NK-92 (cell line): ENCODE data around the gene CASR.
"Not testable (repeated sequence)": the region's sequence is repeated elsewhere in the genome, so short reads cannot be mapped to it uniquely, and the experiment has no call there.

Source experiments
- DNase-seq: peaks from one replicate; lab custom pipeline; 2025; ENCODE audit not compliant: unreplicated experiment; lab: John Stamatoyannopoulos, UW

Gene CASR

GRCh38 chr3:122183521-122183892 is at the start of gene CASR:
CASR (plus strand) TSS chr3:122183668; CDS start chr3:122254190, 70,522 bp downstream.
- no peak for DNase-seq

GRCh38 chr3:122146466-122146865 is 37.0 kb upstream of the CASR start:
- no peak for DNase-seq

GRCh38 chr3:122148941-122149627 is 34.4 kb upstream of the CASR start:
- DNase-seq = no peak

- DNase-seq = no peak
Measured at GRCh38 chr3:122151480-122151879, 32.0 kb upstream of the CASR start.

GRCh38 chr3:122164983-122165382 is 18.5 kb upstream of the CASR start:
- DNase-seq = not testable (repeated sequence)

- DNase-seq = no peak
Measured at GRCh38 chr3:122167630-122168029, 15.8 kb upstream of the CASR start.

GRCh38 chr3:122168044-122168443 is 15.4 kb upstream of the CASR start:
- DNase-seq = no peak

GRCh38 chr3:122169911-122170310 is 13.6 kb upstream of the CASR start:
- no peak for DNase-seq

- DNase-seq = not testable (repeated sequence)
Measured at GRCh38 chr3:122171361-122171760, 12.1 kb upstream of the CASR start.

GRCh38 chr3:122178711-122179110 is 4.8 kb upstream of the CASR start:
- no peak for DNase-seq

GRCh38 chr3:122183893-122184590 is 574 bp downstream of the CASR start:
- DNase-seq = no peak

GRCh38 chr3:122184591-122184929 is 1.1 kb downstream of the CASR start:
- no peak for DNase-seq

- DNase-seq = no peak
Measured at GRCh38 chr3:122186372-122186771, 2.9 kb downstream of the CASR start.

GRCh38 chr3:122188737-122189136 is 5.3 kb downstream of the CASR start:
- no peak for DNase-seq

- no peak for DNase-seq
Measured at GRCh38 chr3:122189357-122189756, 5.9 kb downstream of the CASR start.

GRCh38 chr3:122190525-122190924 is 7.1 kb downstream of the CASR start:
- no peak for DNase-seq

- DNase-seq = no peak
Measured at GRCh38 chr3:122198966-122199365, 15.5 kb downstream of the CASR start.

GRCh38 chr3:122199552-122199951 is 16.1 kb downstream of the CASR start:
- DNase-seq = no peak

GRCh38 chr3:122200661-122201060 is 17.2 kb downstream of the CASR start:
- no peak for DNase-seq

- DNase-seq = not testable (repeated sequence)
Measured at GRCh38 chr3:122201476-122201875, 18.0 kb downstream of the CASR start.

GRCh38 chr3:122208579-122208978 is 25.1 kb downstream of the CASR start:
- no peak for DNase-seq

GRCh38 chr3:122213650-122214049 is 30.2 kb downstream of the CASR start:
- DNase-seq = no peak

- DNase-seq = no peak
Measured at GRCh38 chr3:122214711-122215110, 31.2 kb downstream of the CASR start.
